ENCODE measurements around the gene BBOX1. TPM values are rescaled to one million over a fixed set of nuclear protein-coding genes. Genes with fewer than 3 reads are reported as not detected.

Gene BBOX1
- total RNA-seq, 2 donors from 2014 or later = not detected

DNA sequence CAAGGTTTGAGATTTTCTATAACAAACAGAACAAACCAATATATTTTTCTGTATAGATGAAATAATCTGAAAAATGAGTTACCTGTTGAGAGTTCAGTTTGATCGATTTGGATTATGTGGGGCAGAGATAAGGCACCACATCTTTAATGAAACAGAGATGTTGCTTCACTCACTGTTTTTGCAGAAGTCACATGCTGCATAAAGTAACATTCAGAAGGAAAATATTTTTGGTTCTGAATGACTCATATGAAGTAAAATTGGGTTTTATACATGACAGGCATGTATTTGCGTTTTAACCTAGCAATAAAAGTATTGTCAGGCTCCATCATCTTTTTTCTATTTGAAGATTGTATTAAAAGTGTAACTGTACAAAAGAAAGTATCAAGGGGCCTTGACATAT is 77.8 kb downstream of the BBOX1 start:
- Histone ChIP-seq H3K27ac (no peak overlapping the region), H3K27me3 (no peaks in the 10 kb centered on the region), H3K9ac (ENCODE audit: low read depth in 2 of 2, low read length in 2 of 2) (no peak overlapping the region), H3K4me1 (no peaks in the 10 kb centered on the region), H3K9me3 (no peaks in the 10 kb centered on the region), H3K36me3 (no peaks in the 10 kb centered on the region), H3K4me3 (no peak overlapping the region)
- intact Hi-C loops (cut with DNase I) = no loop called here
- no peak for DNase-seq
- TF ChIP-seq, protein P1, sequence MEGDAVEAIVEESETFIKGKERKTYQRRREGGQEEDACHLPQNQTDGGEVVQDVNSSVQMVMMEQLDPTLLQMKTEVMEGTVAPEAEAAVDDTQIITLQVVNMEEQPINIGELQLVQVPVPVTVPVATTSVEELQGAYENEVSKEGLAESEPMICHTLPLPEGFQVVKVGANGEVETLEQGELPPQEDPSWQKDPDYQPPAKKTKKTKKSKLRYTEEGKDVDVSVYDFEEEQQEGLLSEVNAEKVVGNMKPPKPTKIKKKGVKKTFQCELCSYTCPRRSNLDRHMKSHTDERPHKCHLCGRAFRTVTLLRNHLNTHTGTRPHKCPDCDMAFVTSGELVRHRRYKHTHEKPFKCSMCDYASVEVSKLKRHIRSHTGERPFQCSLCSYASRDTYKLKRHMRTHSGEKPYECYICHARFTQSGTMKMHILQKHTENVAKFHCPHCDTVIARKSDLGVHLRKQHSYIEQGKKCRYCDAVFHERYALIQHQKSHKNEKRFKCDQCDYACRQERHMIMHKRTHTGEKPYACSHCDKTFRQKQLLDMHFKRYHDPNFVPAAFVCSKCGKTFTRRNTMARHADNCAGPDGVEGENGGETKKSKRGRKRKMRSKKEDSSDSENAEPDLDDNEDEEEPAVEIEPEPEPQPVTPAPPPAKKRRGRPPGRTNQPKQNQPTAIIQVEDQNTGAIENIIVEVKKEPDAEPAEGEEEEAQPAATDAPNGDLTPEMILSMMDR (IDR thresholded peaks at IDR 0.05) = no peak

DNA sequence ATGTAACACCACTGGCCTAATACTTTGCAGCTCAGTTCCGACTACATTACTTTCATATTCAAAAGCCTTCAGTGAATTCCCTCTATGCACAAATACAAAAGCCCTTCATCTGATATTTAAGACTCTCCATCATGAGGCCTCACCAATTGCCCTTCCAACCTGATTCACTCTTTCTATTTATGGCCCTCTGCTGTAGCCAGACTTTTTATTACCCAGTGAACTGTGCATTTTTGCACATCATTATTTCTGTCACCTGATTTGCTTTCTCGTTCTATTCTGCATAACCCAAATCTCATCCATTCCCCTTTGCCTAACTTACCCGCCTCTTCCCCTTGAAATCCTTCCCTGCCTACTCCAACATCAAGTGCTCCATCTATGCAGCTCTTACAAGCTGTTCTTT is 78.3 kb downstream of the BBOX1 start:
- DNase-seq = no peak
- no peaks in the 10 kb centered on the region for H3K9me3 ChIP-seq
- H3K27ac ChIP-seq = no peak overlapping the region
- H3K9ac ChIP-seq (ENCODE audit: low read depth in 2 of 2, low read length in 2 of 2) = no peak overlapping the region
- no peak overlapping the region for H3K4me3 ChIP-seq
- TF ChIP-seq, protein P1 (IDR thresholded peaks at IDR 0.05) = no peak
- H3K36me3 ChIP-seq = no peaks in the 10 kb centered on the region
- intact Hi-C loops (cut with DNase I) = no loop called here
- no peaks in the 10 kb centered on the region for H3K27me3 ChIP-seq
- no peaks in the 10 kb centered on the region for H3K4me1 ChIP-seq

DNA sequence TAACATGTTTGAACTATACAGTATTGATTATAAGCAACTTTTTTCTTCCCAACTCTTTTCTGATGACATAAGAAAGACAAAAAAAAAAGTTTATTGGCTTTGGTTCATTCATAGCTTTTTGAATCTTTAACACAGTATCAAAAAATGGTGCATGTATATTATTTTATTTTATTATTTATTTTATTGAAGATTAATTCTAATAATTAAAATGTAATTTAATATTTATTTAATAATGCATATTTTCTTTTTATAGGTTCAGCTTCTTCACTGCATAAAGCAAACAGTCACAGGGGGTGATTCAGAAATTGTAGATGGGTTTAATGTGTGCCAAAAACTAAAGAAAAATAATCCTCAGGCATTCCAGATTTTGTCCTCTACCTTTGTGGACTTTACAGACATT is 78.8 kb downstream of the BBOX1 start:
- Histone ChIP-seq H3K27me3 (no peaks in the 10 kb centered on the region), H3K9ac (ENCODE audit: low read depth in 2 of 2, low read length in 2 of 2) (no peak overlapping the region), H3K9me3 (no peaks in the 10 kb centered on the region), H3K27ac (no peak overlapping the region), H3K4me3 (no peak overlapping the region), H3K36me3 (no peaks in the 10 kb centered on the region), H3K4me1 (no peaks in the 10 kb centered on the region)
- TF ChIP-seq, protein P1 (IDR thresholded peaks at IDR 0.05) = no peak
- intact Hi-C loops (cut with DNase I) = no loop called here
- DNase-seq = no peak

DNA sequence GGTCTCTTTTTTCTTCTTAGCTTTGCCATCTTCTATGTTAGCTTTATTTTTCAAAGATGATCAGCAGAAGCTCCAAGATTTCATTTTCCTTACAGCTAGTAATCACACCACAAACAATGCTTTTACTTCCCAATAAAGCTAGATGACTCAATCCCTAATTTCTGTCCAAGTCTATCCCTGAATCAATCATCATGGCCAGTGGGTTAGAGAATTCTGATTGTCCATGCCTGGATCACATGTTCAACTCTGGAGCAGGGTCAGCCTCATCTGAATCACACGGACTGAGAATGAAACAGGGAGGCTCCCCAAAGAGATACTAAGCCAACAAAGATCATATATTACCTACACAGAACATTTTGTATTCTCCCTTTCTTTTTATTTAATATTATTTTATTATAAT is 79.6 kb downstream of the BBOX1 start:
- intact Hi-C loops (cut with DNase I) = no loop called here
- Histone ChIP-seq H3K27ac (no peak overlapping the region), H3K27me3 (no peaks in the 10 kb centered on the region), H3K4me3 (no peak overlapping the region), H3K36me3 (no peaks in the 10 kb centered on the region), H3K4me1 (no peaks in the 10 kb centered on the region), H3K9me3 (no peaks in the 10 kb centered on the region), H3K9ac (ENCODE audit: low read depth in 2 of 2, low read length in 2 of 2) (no peak overlapping the region)
- no peak for DNase-seq
- TF ChIP-seq, protein P1 (IDR thresholded peaks at IDR 0.05) = no peak

DNA sequence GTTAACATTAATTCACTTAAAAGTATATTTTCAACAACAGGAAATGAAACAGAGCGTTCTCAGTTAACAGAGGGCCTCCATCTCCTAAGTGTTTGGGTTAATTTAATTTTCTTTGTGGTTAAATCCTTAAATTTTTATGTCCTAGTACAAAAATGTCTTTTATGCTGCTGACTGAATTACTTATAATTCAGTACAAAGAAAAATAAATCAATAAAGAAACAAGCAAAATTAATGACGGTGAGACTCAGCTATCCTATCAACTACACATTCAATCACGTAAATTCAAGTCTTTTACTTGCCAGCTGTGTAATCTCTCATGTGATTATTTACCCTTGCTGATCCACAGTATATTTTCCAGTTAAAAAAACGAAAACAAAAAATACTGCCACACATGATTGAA is 81.4 kb downstream of the BBOX1 start:
- no peaks in the 10 kb centered on the region for H3K4me1 ChIP-seq
- H3K9ac ChIP-seq (ENCODE audit: low read depth in 2 of 2, low read length in 2 of 2) = no peak overlapping the region
- no peak overlapping the region for H3K27ac ChIP-seq
- TF ChIP-seq, protein P1 (IDR thresholded peaks at IDR 0.05) = no peak
- H3K27me3 ChIP-seq = no peaks in the 10 kb centered on the region
- no peak overlapping the region for H3K4me3 ChIP-seq
- H3K9me3 ChIP-seq = no peaks in the 10 kb centered on the region
- H3K36me3 ChIP-seq = no peaks in the 10 kb centered on the region
- intact Hi-C loops (cut with DNase I) = no loop called here
- no peak for DNase-seq

Data from colonic mucosa (tissue), 4 donors.